Suprapubic skin (tissue), 4 donors: Measurements from ENCODE around the gene CCBE1. TPM values are rescaled to one million over a fixed set of nuclear protein-coding genes. Genes with fewer than 3 reads are reported as not detected.

Source experiments
- DNase-seq, 2 donors: peaks; one replicate each; pipeline ENCODE4 v3.0.0-alpha.2; 2019; ENCODE audit warnings: low spot score in 2 of 2
- H3K27ac ChIP-seq: fragments of 200-600 bp; sonication (generic); one replicate; pipeline ENCODE4 v1.5.1; 2019
- H3K27me3 ChIP-seq: fragments of 200-600 bp; sonication (generic); one replicate; pipeline ENCODE4 v1.5.1; 2019
- H3K36me3 ChIP-seq: fragments of 200-600 bp; sonication (generic); one replicate; pipeline ENCODE4 v1.5.1; 2019
- H3K4me1 ChIP-seq: fragments of 200-600 bp; sonication (generic); one replicate; pipeline ENCODE4 v1.5.1; 2019
- H3K4me3 ChIP-seq: fragments of 200-600 bp; sonication (generic); one replicate; pipeline ENCODE4 v1.5.1; 2019; ENCODE audit warnings: mild to moderate bottlenecking
- H3K9me3 ChIP-seq: fragments of 200-600 bp; sonication (generic); one replicate; pipeline ENCODE4 v1.5.1; 2019
- CTCF ChIP-seq, 2 donors: fragments of 200-600 bp in 1 of 2; fragments of 450-650 bp in 1 of 2; sonication (generic) in 1 of 2; IDR thresholded peaks; one replicate each; pipeline ENCODE4 v1.5.1; 2016 to 2019; ENCODE audit warnings: antibody characterized with exemption in 2 of 2, mild to moderate bottlenecking in 1 of 2, moderate library complexity in 1 of 2
- EP300 ChIP-seq: sonication (generic); formaldehyde crosslinking; IDR thresholded peaks from one replicate; pipeline ENCODE4 v1.6.1; 2017; ENCODE audit warnings: antibody characterized with exemption
- POLR2A ChIP-seq, 2 donors: fragments of 450-650 bp; IDR thresholded peaks; one replicate each; pipeline ENCODE4 v1.6.1; 2017; ENCODE audit warnings: antibody characterized with exemption in 2 of 2, mild to moderate bottlenecking in 2 of 2, moderate library complexity in 2 of 2
- POLR2AphosphoS5 ChIP-seq, 3 donors: sonication (generic); formaldehyde crosslinking; IDR thresholded peaks; one replicate each; pipeline ENCODE4 v1.6.1; 2017; ENCODE audit warnings: antibody characterized with exemption in 3 of 3
- WGBS: methylation state at CpG from one replicate; pipeline ENCODE4 v1.1.5; 2018; 5-methylcytosine and 5-hydroxymethylcytosine counted together
- total RNA-seq, 4 donors: library from RNA; depleted of rRNA; stranded (reverse); fragments of >200 nt; gene quantifications; one replicate each; pipeline ENCODE4 v1.1.0, GENCODE V29; 2016

The CCBE1 gene
- total RNA-seq, 4 donors from 2014 or later = 0.81 to 3.7 (median 1.7) TPM

GRCh38 chr18:59484131-59484530 is 213.1 kb downstream of the CCBE1 start:
- H3K27ac ChIP-seq = no peak overlapping the region
- 42% methylated on average over 4 of the region's 4 CpGs for WGBS
- H3K36me3 ChIP-seq = no peaks in the 10 kb centered on the region
- no peak overlapping the region for H3K4me3 ChIP-seq
- no peak for DNase-seq
- H3K4me1 ChIP-seq = no peaks in the 10 kb centered on the region
- no peaks in the 10 kb centered on the region for H3K27me3 ChIP-seq
- no peak for TF ChIP-seq POLR2A (IDR thresholded peaks at IDR 0.05)
- no peak for TF ChIP-seq EP300
- TF ChIP-seq POLR2AphosphoS5 (IDR thresholded peaks at IDR 0.05) = no peak
- no peak for TF ChIP-seq CTCF (IDR thresholded peaks at IDR 0.05)
- H3K9me3 ChIP-seq = no peaks in the 10 kb centered on the region

DNA sequence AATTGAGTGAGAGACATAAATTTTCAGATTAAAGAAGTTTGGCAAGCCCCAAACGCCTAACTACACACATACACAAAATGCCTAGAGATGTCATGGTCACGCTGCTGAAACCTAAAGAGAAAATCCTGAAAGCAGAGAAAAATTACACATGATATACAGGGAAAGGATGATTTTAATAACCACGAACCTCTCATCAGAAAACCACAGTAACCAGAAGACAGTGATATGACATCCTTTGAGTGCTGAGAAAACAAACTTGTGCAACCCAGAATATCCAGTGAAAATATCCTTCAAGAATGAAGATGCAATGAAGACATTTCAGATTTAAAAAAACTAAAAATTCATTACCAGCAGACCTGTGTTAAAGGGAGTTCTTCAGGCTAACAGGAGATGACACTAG is 215.8 kb downstream of the CCBE1 start:
- Histone ChIP-seq H3K9me3 (no peaks in the 10 kb centered on the region), H3K27me3 (no peaks in the 10 kb centered on the region), H3K27ac (no peak overlapping the region), H3K36me3 (no peaks in the 10 kb centered on the region), H3K4me3 (no peak overlapping the region), H3K4me1 (no peaks in the 10 kb centered on the region)
- WGBS = 71% methylated on average over 3 of the region's 3 CpGs
- no peak for DNase-seq
- no peak for TF ChIP-seq CTCF (IDR thresholded peaks at IDR 0.05)

DNA sequence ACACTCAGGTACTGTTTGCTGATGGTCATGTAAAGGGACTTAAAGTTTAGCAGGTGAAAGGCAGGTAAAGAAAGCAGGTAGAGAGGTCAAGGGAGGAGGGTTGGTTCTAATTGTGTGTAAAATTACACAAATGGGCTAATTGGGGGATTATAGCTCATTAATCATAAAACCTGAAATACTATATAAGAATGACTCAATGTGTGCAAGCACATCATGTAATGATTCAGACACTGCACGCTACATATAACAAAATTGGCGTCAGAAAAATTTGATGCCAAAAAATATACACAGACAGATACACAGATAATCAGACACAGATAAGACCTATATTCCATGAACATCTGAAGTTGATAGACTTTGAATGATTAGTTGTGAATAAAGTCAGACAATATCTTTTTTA is 217.4 kb downstream of the CCBE1 start:
- H3K4me3 ChIP-seq = no peak overlapping the region
- TF ChIP-seq CTCF (IDR thresholded peaks at IDR 0.05) (no peak), EP300 (no peak), POLR2AphosphoS5 (IDR thresholded peaks at IDR 0.05) (no peak), POLR2A (IDR thresholded peaks at IDR 0.05) (no peak)
- no peaks in the 10 kb centered on the region for H3K4me1 ChIP-seq
- 76% methylated on average over 2 of the region's 2 CpGs for WGBS
- no peaks in the 10 kb centered on the region for H3K27me3 ChIP-seq
- H3K27ac ChIP-seq = no peak overlapping the region
- H3K9me3 ChIP-seq = no peaks in the 10 kb centered on the region
- no peaks in the 10 kb centered on the region for H3K36me3 ChIP-seq
- no peak for DNase-seq

- 89% methylated on average over 3 of the region's 3 CpGs for WGBS
- no peak overlapping the region for H3K27ac ChIP-seq
- DNase-seq = no peak
- no peaks in the 10 kb centered on the region for H3K9me3 ChIP-seq
- TF ChIP-seq CTCF (IDR thresholded peaks at IDR 0.05) = no peak
- TF ChIP-seq POLR2A (IDR thresholded peaks at IDR 0.05) = no peak
- TF ChIP-seq POLR2AphosphoS5 (IDR thresholded peaks at IDR 0.05) = no peak
- TF ChIP-seq EP300 = no peak
- H3K4me1 ChIP-seq = no peaks in the 10 kb centered on the region
- H3K27me3 ChIP-seq = no peaks in the 10 kb centered on the region
- no peak overlapping the region for H3K4me3 ChIP-seq
- no peaks in the 10 kb centered on the region for H3K36me3 ChIP-seq
Observed at GRCh38 chr18:59478591-59478990, 218.6 kb downstream of the CCBE1 start.

DNA sequence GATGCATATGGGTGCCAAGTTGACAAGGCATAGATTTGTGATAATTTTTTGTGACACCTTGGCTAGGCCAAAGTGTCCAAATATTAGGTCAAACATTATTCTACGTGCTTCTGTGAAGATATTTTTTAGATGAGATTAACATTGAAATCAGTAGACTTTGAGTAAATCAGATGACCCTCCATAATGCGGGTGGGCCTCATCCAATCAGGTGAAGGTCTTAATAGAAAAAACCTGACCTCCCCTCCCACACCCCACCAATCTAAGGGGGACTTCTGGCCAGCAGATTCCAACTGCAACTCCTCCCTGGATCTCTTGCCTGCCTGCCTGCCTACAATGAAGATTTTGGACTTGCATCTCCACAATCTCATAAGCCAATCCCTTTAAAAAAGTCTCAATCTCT is 219.4 kb downstream of the CCBE1 start:
- WGBS = 88% methylated on average over 2 of the region's 2 CpGs
- DNase-seq = no peak
- no peak overlapping the region for H3K27ac ChIP-seq

More for the DNA sequence above, 219.4 kb downstream of the CCBE1 start:
- no peak overlapping the region for H3K4me3 ChIP-seq
- H3K36me3 ChIP-seq = no peaks in the 10 kb centered on the region
- H3K4me1 ChIP-seq = no peaks in the 10 kb centered on the region
- TF ChIP-seq POLR2AphosphoS5 (IDR thresholded peaks at IDR 0.05) (no peak), POLR2A (IDR thresholded peaks at IDR 0.05) (no peak), EP300 (no peak), CTCF (IDR thresholded peaks at IDR 0.05) (no peak)
- no peaks in the 10 kb centered on the region for H3K9me3 ChIP-seq
- H3K27me3 ChIP-seq = no peaks in the 10 kb centered on the region
